Mucosa of descending colon (tissue), 3 donors: Measurements from ENCODE around the gene ERP29. TPM values are rescaled to one million over a fixed set of nuclear protein-coding genes. Genes with fewer than 3 reads are reported as not detected.
"Not testable (repeated sequence)": the region's sequence is repeated elsewhere in the genome, so short reads cannot be mapped to it uniquely, and the experiment has no call there.

Experiments
- ATAC-seq: fragments of 200-7000 bp; cut with Tn5 transposase; one replicate; pipeline ENCODE4 v1.9.1; 2020; ENCODE audit warnings: mild to moderate bottlenecking, moderate library complexity
- DNase-seq, 3 donors: peaks; one replicate each; pipeline ENCODE4 v3.0.0-alpha.2; 2020
- H3K36me3 ChIP-seq: fragments of 200-600 bp; one replicate; pipeline ENCODE4 v1.8.0; 2021; ENCODE audit warnings: low read depth, mild to moderate bottlenecking
- H3K4me1 ChIP-seq: fragments of 200-600 bp; one replicate; pipeline ENCODE4 v1.8.0; 2021; ENCODE audit warnings: low read depth, mild to moderate bottlenecking
- H3K4me3 ChIP-seq: fragments of 200-600 bp; one replicate; pipeline ENCODE4 v1.8.0; 2021; ENCODE audit warnings: mild to moderate bottlenecking
- H3K9me3 ChIP-seq: fragments of 200-600 bp; one replicate; pipeline ENCODE4 v1.8.0; 2021; ENCODE audit warnings: mild to moderate bottlenecking
- CTCF ChIP-seq: fragments of 200-600 bp; IDR thresholded peaks from one replicate; pipeline ENCODE4 v1.8.0; 2022; ENCODE audit warnings: antibody characterized with exemption, mild to moderate bottlenecking
- intact Hi-C, 2 donors: fragments of 100-400 bp; cut with DNase I in 1 of 2; cut with micrococcal nuclease in 1 of 2; formaldehyde crosslinking; loops; one replicate each; pipeline versions ENCODE4 v1.11.0 to v1.11.1; 2022; cut with DNase I, micrococcal nuclease
- total RNA-seq, 3 donors: library from RNA; stranded (reverse); fragmentation: NEBNext Ultra II Directional in 2 of 3; extraction: Animal tissue kit (Norgen Biotek cat#: 25700) in 2 of 3; gene quantifications; one replicate each; pipeline versions ENCODE4 v1.2.1 to v1.2.4, GENCODE V29; 2021 to 2023
- donor health status: DM: no; HTN: no; CAD: no; lungs with moderate emphysema.
- donor health status: DM: no; HTN: no; CAD: no.
- donor health status: DM: no; HTN: yes; CAD: no.

The ERP29 gene
- total RNA-seq, 3 donors from 2014 or later = 108 to 112 (median 109) TPM

GRCh38 chr12:111997300-111997699 lies 15.9 kb upstream of the ERP29 start:
- ATAC-seq (no peak), DNase-seq (no peak)
- Histone ChIP-seq H3K4me1 (peaks cover 5% of the 10 kb centered on the region), H3K4me3 (no peak overlapping the region), H3K9me3 (no peaks in the 10 kb centered on the region), H3K36me3 (no peaks in the 10 kb centered on the region)
- intact Hi-C loops = no loop called here
- TF ChIP-seq CTCF = no peak

- intact Hi-C loops = no loop called here
- Histone ChIP-seq H3K4me1 (peaks cover 5% of the 10 kb centered on the region), H3K36me3 (no peaks in the 10 kb centered on the region), H3K4me3 (no peak overlapping the region), H3K9me3 (no peaks in the 10 kb centered on the region)
- no peak for DNase-seq
- no peak for ATAC-seq
- no peak for TF ChIP-seq CTCF
These were observed 15.2 kb upstream of the ERP29 start for GRCh38 chr12:111998015-111998414.

- H3K4me3 ChIP-seq, H3K9me3 ChIP-seq, H3K4me1 ChIP-seq, H3K36me3 ChIP-seq, ATAC-seq, DNase-seq, intact Hi-C loops: not testable (repeated sequence)
These were observed 14.1 kb upstream of the ERP29 start for GRCh38 chr12:111999129-111999528.

GRCh38 chr12:112000820-112001219 lies 12.4 kb upstream of the ERP29 start:
- no peak for DNase-seq
- Histone ChIP-seq H3K4me1 (no peaks in the 10 kb centered on the region), H3K36me3 (no peaks in the 10 kb centered on the region), H3K9me3 (no peaks in the 10 kb centered on the region), H3K4me3 (no peak overlapping the region)
- TF ChIP-seq CTCF = no peak
- no peak for ATAC-seq
- intact Hi-C loops = no loop called here

- Histone ChIP-seq H3K36me3 (no peaks in the 10 kb centered on the region), H3K9me3 (no peaks in the 10 kb centered on the region), H3K4me3 (no peak overlapping the region), H3K4me1 (no peaks in the 10 kb centered on the region)
- intact Hi-C loops = no loop called here
- DNase-seq (no peak), ATAC-seq (no peak)
- TF ChIP-seq CTCF = no peak
These were observed 11.7 kb upstream of the ERP29 start for GRCh38 chr12:112001576-112001975.

- no peak for TF ChIP-seq CTCF
- intact Hi-C loops = no loop called here
- Histone ChIP-seq H3K4me1 (peaks cover 10% of the 10 kb centered on the region), H3K9me3 (no peaks in the 10 kb centered on the region), H3K4me3 (no peak overlapping the region), H3K36me3 (no peaks in the 10 kb centered on the region)
- DNase-seq (no peak), ATAC-seq (no peak)
These were observed 9.2 kb upstream of the ERP29 start for GRCh38 chr12:112004041-112004440.
